HepG2 (cell line): ENCODE results near the gene RBBP8NL. TPM values are rescaled to one million over a fixed set of nuclear protein-coding genes. Genes with fewer than 3 reads are reported as not detected.

Experiments used
- AKNA ChIP-seq: sonication (generic); formaldehyde crosslinking; IDR thresholded peaks from 2 replicates; pipeline ENCODE4 v1.4.0; 2020; ENCODE audit warnings: missing genetic modification reagents, borderline replicate concordance
- HDAC1 ChIP-seq: sonication (generic); formaldehyde crosslinking; IDR thresholded peaks from 2 replicates; pipeline ENCODE4 v1.5.1; 2020; ENCODE audit warnings: mild to moderate bottlenecking, missing genetic modification reagents
- IKZF4 ChIP-seq: sonication (generic); formaldehyde crosslinking; IDR thresholded peaks from 2 replicates; pipeline ENCODE4 v1.5.1; 2020; ENCODE audit warnings: borderline replicate concordance, mild to moderate bottlenecking, low read depth, missing genetic modification reagents; ENCODE audit errors: not compliant biosample characterization
- NFATC3 ChIP-seq: sonication (generic); formaldehyde crosslinking; IDR thresholded peaks from 2 replicates; pipeline ENCODE4 v1.5.1; 2020; ENCODE audit warnings: mild to moderate bottlenecking, missing genetic modification reagents
- RFXANK ChIP-seq: IDR thresholded peaks from 2 replicates; pipeline ENCODE4 v1.6.1; 2016
- SETDB1 ChIP-seq: sonication (generic); formaldehyde crosslinking; IDR thresholded peaks from 2 replicates; pipeline ENCODE4 v1.5.1; 2020; ENCODE audit warnings: missing genetic modification reagents, mild to moderate bottlenecking, borderline replicate concordance
- STAT5B ChIP-seq: sonication (generic); formaldehyde crosslinking; IDR thresholded peaks from 2 replicates; pipeline ENCODE4 v1.4.0; 2020; ENCODE audit warnings: missing genetic modification reagents
- ZFP37 ChIP-seq: sonication (generic); formaldehyde crosslinking; IDR thresholded peaks from 2 replicates; pipeline ENCODE4 v1.4.0; 2020; ENCODE audit warnings: missing genetic modification reagents, borderline replicate concordance
- ZMYM3 ChIP-seq: sonication (generic); formaldehyde crosslinking; IDR thresholded peaks from 2 replicates; pipeline ENCODE4 v1.5.1; 2020; ENCODE audit warnings: mild to moderate bottlenecking, missing genetic modification reagents
- ZNF224 ChIP-seq: sonication (generic); formaldehyde crosslinking; IDR thresholded peaks from 2 replicates; pipeline ENCODE4 v1.5.0; 2020; ENCODE audit warnings: mild to moderate bottlenecking, missing genetic modification reagents
- ZNF280D ChIP-seq: sonication (generic); formaldehyde crosslinking; IDR thresholded peaks from 2 replicates; pipeline ENCODE4 v1.5.1; 2020; ENCODE audit warnings: mild to moderate bottlenecking, missing genetic modification reagents
- ZNF30 ChIP-seq: sonication (generic); formaldehyde crosslinking; IDR thresholded peaks from 2 replicates; pipeline ENCODE4 v1.5.0; 2020; ENCODE audit warnings: mild to moderate bottlenecking, missing genetic modification reagents
- ZNF501 ChIP-seq: sonication (generic); formaldehyde crosslinking; IDR thresholded peaks from 2 replicates; pipeline ENCODE4 v1.5.1; 2020; ENCODE audit warnings: mild to moderate bottlenecking, moderate library complexity, missing genetic modification reagents
- ZNF746 ChIP-seq: sonication (generic); formaldehyde crosslinking; IDR thresholded peaks from 2 replicates; pipeline ENCODE4 v1.8.0; 2022; ENCODE audit warnings: mild to moderate bottlenecking, missing genetic modification reagents
- ZNF773 ChIP-seq: sonication (generic); formaldehyde crosslinking; IDR thresholded peaks from 2 replicates; pipeline ENCODE4 v1.4.0; 2020; ENCODE audit warnings: missing genetic modification reagents, borderline replicate concordance
- ZSCAN31 ChIP-seq: sonication (generic); formaldehyde crosslinking; IDR thresholded peaks from 2 replicates; pipeline ENCODE4 v1.5.0; 2020; ENCODE audit warnings: low read depth, mild to moderate bottlenecking, missing genetic modification reagents
- polyA plus RNA-seq, 8 experiments: library from polyadenylated mRNA; depleted of rRNA in 3 of 8; stranded (reverse) in 7 of 8; unstranded in 1 of 8; fragments of >200 nt; fragmentation: Illumina TruSeq in 4 of 8; extraction: Trizol in 4 of 8; gene quantifications; 2 replicates each; pipeline versions ENCODE4 v1.2.1 to v1.2.3, GENCODE V29; 2011 to 2016; ENCODE audit warnings: low read depth in 4 of 8, missing spikeins in 1 of 8, mixed read lengths in 1 of 8; ENCODE audit not compliant: insufficient read depth in 1 of 8
- total RNA-seq, 5 experiments: library from RNA; depleted of rRNA; stranded (reverse); fragments of >200 nt; fragmentation: Illumina TruSeq; extraction: Trizol; gene quantifications; 2 replicates each; pipeline ENCODE4 v1.2.3, GENCODE V29; 2016; ENCODE audit warnings: low read depth in 1 of 5
- TF ChIP-seq, protein P1 (sequence below): sonication (generic); formaldehyde crosslinking; IDR thresholded peaks from 2 replicates; pipeline ENCODE4 v1.9.0; 2021; ENCODE audit warnings: missing genetic modification reagents, mild to moderate bottlenecking, borderline replicate concordance
- TF ChIP-seq, protein P2 (sequence below): sonication (generic); formaldehyde crosslinking; IDR thresholded peaks from 2 replicates; pipeline ENCODE4 v1.4.0; 2020; ENCODE audit warnings: missing genetic modification reagents, borderline replicate concordance

RBBP8NL gene
- total and polyA plus RNA-seq, 2 of the 13 experiments (the other 11 are each of a cell fraction or from before 2014, with no cell fraction given), result 0.69 to 0.86 TPM

DNA sequence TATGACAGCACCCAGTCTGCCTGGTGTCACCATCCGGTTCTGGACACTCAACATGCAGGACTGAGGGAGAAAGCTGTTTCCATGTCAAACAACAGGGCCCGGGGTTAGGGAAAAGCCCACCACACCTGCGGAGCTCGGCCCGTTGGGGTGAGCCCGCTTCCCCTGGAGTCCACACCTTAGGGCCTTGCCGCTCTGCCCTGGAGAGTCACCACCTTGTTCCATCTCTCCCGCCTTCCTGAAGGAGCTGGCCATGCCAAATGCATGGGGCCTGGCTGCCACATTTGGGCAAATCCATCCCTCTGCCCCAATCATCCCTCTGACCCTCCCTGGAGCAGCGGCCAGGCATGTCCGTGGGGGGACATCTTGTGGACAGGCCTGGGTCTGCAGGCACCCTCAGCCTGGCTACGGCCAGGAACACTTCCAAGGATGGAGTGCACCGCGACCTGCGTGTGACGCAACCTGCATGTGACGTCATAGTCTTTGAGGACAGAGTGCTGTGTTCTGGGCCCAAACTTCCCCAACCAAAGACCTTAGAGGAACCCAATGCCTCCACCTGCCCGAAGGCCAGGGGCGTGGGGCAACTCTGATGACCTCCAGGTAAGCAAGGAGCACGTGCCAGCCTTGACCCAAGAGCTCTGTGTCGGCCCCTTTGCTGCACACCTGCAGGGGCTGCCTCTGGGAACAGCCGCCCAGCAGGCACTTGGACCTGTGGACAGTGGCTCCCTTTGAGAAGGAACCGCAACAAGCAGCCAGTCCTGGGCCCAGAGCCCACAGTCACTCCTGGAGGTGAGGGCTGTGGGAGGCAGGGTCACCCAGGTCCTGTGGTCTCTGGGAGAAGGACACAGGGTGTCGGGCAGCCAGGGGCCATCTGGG lies 22.0 kb downstream of the RBBP8NL start (continued):
- TF ChIP-seq ZNF773 (CRISPR knock-in tag) (no peak), STAT5B (CRISPR knock-in tag) (0 out of 2 replicates have a peak, but pooled peaks have one; percentile 51), ZSCAN31 (CRISPR knock-in tag) (no peak), ZNF501 (0 out of 2 replicates have a peak, but pooled peaks have one; percentile 43), NFATC3 (CRISPR knock-in tag) (no peak), ZNF746 (no peak), HDAC1 (peak; percentile 67), SETDB1 (CRISPR knock-in tag) (no peak), AKNA (CRISPR knock-in tag) (no peak), ZFP37 (CRISPR knock-in tag) (no peak), ZNF30 (0 out of 2 replicates have a peak, but pooled peaks have one; percentile 12), ZMYM3 (CRISPR knock-in tag) (no peak; the same call in 1 of the 2 replicates), RFXANK (CRISPR knock-in tag) (no peak), ZNF224 (CRISPR knock-in tag) (no peak), ZNF280D (CRISPR knock-in tag) (peak; percentile 68; the same call in 1 of the 2 replicates), IKZF4 (peak; percentile 66)
- TF ChIP-seq, protein P1, sequence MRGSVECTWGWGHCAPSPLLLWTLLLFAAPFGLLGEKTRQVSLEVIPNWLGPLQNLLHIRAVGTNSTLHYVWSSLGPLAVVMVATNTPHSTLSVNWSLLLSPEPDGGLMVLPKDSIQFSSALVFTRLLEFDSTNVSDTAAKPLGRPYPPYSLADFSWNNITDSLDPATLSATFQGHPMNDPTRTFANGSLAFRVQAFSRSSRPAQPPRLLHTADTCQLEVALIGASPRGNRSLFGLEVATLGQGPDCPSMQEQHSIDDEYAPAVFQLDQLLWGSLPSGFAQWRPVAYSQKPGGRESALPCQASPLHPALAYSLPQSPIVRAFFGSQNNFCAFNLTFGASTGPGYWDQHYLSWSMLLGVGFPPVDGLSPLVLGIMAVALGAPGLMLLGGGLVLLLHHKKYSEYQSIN (CRISPR knock-in tag), result no peak
- TF ChIP-seq, protein P2, sequence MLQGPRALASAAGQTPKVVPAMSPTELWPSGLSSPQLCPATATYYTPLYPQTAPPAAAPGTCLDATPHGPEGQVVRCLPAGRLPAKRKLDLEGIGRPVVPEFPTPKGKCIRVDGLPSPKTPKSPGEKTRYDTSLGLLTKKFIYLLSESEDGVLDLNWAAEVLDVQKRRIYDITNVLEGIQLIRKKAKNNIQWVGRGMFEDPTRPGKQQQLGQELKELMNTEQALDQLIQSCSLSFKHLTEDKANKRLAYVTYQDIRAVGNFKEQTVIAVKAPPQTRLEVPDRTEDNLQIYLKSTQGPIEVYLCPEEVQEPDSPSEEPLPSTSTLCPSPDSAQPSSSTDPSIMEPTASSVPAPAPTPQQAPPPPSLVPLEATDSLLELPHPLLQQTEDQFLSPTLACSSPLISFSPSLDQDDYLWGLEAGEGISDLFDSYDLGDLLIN (CRISPR knock-in tag), result no peak
